ENCODE measurements around the gene BACE2.
"Not testable (repeated sequence)": the region's sequence is repeated elsewhere in the genome, so short reads cannot be mapped to it uniquely, and the experiment has no call there.

BACE2 gene

DNA sequence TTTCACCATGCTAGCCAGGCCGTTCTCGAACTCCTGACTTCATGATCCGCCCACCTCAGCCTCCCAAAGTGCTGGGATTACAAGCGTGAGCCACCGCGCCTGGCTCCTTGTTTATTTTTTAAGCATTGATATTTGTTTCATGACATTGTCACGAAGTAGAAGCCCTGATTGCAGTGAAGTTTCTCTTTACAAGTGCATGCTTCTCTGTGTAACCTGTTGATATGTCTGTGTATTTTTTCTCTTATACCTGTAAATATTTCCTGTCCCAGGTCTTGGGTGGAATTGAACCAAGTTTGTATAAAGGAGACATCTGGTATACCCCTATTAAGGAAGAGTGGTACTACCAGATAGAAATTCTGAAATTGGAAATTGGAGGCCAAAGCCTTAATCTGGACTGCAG, 75.1 kb downstream of the BACE2 start:
- DNase-seq, result no peak

DNA sequence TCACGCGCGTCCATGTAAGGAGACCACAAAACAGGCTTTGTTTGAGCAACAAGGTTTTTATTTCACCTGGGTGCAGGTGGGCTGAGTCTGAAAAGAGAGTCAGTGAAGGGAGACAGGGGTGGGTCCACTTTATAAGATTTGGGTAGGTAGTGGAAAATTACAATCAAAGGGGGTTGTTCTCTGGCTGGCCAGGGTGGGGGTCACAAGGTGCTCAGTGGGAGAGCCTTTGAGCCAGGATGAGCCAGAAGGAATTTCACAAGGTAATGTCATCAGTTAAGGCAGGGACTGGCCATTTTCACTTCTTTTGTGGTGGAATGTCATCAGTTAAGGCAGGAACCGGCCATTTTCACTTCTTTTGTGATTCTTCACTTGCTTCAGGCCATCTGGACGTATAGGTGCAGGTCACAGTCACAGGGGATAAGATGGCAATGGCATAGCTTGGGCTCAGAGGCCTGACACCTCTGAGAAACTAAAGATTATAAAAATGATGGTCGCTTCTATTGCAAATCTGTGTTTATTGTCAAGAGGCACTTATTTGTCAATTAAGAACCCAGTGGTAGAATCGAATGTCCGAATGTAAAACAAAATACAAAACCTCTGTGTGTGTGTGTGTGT, 76.4 kb downstream of the BACE2 start:
- DNase-seq, result not testable (repeated sequence)

DNA sequence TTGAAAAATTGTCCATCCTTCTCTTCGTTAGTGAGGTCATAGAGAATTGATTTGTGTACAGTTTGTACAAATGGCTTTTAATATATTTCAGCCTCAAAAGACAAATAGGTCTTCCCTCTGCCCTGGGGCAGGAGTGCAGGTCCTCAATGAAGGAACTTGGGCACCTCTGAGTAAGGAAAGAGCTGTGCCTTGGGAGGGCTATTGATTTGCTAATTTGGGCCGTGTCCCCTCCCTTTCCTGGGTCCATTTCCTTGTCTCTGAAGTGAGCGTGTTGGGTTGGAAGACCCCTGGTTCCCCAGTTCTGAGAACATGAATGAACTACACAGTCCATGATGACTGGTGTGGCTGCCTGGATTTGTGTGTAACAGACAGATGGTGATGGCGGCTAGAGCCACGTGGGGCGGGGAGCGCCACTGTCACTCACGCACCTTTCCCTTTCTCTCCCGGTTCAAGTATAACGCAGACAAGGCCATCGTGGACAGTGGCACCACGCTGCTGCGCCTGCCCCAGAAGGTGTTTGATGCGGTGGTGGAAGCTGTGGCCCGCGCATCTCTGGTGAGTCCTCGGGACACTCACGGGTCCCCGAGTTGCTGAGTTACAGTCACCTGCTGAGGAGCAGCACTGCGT, 77.7 kb downstream of the BACE2 start:
- DNase-seq, result no peak

DNA sequence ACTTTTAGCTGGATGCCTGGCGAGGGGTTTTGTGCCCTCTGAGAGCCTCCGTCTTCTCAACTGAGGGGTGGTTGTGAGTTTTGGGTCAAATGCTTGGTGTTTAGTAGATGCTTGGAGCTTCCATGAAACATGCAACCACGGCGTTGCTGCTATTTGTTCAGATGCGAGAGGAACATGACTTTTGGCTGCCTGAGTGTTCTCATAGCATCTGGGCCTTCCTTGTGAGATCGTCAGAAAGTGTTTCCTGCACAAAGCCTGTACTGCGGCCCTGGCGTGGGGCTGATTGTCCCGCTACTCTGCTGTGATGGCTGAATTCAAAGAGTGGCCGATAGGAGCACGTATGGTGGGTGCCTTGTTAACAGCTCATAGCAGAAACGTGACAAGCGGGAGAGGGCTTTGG, 78.8 kb downstream of the BACE2 start:
- DNase-seq, result no peak

DNA sequence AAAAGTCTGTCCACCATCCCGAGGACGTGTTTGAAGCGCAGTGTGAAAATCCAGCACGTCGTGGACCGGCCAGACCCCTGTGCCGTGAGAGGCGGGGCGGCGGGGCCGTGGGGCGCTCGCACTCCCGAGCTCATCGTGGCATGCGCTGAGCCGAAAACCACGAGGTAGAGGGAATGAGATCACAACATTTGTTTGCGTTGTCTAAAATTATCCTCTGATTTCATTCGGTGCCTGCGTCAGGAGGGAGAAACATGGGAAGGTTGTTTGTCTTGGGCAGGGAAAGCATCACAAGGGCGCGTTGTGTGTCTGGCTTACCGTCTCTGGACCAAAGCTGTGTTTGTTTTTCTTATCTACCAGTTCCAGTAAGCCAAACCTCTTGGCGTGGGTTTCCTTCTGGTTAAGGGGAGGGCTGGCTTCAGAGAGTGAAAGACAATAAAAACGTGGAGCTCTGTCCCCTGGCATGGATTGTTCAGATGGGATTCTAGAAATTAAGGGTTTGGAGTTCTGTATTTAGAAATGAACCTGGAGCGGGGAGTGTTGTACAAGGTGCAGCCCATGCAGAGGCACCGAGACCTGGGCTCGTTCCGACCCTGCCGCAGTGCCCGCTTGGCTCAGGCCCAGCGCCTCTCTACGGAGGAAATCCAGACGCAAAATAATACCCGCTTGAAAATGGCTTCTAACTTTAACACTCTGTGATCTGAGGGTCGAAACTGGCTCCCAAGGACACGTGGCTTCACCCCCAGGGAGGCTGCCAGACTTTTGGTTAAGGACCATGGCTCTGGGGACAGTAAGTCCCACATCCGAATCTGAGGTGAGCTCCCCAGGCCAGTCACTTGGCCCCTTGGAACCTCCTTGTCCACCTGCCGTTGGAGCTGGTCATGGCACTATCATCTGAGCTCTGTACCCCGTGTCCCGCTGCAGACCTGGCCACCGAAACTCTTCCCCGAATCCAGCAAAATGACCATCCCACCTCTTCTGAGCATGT, 79.9 kb downstream of the BACE2 start:
- DNase-seq, result no peak

DNA sequence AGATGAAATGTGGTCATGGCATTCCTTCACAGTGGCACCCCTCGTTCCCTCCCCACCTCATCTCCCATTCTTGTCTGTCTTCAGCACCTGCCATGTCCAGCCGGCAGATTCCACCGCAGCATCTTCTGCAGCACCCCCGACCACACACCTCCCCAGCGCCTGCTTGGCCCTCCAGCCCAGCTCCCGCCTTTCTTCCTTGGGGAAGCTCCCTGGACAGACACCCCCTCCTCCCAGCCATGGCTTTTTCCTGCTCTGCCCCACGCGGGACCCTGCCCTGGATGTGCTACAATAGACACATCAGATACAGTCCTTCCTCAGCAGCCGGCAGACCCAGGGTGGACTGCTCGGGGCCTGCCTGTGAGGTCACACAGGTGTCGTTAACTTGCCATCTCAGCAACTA, 81.5 kb downstream of the BACE2 start:
- no peak for DNase-seq

DNA sequence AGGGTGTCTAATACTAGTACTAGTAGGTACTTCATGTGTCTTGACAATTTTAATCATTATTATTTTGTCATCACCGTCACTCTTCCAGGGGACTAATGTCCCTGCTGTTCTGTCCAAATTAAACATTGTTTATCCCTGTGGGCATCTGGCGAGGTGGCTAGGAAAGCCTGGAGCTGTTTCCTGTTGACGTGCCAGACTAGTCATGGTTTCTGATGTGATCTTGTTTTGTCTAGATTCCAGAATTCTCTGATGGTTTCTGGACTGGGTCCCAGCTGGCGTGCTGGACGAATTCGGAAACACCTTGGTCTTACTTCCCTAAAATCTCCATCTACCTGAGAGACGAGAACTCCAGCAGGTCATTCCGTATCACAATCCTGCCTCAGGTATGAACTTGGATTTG, 82.6 kb downstream of the BACE2 start:
- no peak for DNase-seq

DNA sequence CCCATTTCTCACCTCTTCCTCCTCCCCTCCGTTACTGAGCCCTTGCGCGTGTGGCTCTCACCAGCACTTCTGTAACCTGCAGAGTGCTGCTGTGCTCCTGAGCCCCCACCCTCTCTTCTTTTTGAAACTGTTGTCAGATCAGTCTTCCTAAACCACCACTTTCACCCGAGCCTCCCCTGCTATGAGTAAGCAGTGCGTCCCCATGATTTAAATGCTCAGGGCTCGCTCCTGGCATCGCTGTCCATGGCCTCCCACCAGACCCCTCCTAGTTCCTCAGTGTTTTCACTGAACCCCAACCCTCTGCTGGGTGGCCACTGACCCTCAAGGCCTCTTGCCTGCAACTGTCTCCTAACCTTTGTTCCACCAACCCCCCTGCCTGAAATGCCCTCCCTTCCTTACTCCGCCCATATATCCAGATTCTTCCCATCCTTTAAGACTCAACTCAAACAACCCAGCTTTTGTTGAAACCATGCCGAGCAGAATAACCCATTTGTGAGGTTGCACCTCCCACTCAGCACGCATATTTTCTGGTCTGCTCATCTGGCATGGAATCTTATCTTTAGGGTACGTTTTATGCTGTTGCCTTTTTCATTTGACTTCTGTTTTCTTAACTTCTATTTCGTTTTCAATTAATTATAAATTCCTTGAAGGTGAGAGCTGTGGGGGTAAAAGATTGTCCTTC, 84.1 kb downstream of the BACE2 start:
- no peak for DNase-seq

DNA sequence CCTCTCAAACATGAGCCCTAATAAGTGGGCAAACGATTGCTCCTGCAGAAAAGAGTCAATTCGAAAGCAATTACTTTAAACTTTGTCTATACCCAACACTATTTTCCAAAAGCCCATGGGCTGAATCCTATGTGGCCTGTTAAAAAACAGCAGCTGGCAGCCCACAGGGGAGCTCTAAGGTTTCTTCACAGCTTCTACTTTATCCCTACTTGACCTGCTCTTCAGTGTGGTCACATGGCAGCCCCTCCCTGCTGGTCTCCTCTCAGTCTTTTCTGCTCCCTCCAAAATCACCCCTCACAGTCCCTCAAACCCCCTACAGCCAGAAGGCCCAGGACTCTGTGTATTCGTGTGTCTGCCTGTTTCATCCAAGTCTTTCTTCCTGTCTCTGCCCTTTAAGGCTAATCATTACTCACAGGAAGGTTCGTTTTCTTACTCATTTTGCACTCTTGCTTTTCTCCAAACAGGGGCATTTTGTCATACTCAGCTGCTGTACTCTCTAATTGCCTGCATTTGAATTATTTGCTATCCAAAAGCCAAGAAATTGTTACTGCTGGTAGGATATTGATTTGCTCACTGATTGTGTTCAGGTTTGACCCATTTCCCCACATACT, 86.2 kb downstream of the BACE2 start:
- peak; percentile 2 for DNase-seq

DNA sequence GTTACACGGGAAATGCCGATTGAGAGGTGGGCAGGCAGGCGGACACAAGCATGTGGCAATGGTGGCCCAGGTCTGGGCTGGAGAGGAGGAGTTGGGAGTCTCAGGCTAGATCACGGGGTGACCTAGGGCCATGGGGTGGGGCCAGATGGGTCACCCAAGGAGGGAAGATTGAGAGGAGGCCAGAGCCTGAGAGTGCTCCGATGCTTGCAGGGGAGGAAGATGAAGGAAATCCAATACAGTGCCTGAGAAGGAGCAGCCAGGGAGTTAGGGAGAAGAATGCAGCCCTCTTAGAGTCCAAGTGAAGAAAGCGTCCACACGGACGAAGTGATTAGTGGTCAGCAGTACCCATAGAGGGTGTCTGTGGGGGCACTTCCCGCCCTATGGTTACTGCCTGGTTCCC, 87.2 kb downstream of the BACE2 start:
- DNase-seq, result no peak

DNA sequence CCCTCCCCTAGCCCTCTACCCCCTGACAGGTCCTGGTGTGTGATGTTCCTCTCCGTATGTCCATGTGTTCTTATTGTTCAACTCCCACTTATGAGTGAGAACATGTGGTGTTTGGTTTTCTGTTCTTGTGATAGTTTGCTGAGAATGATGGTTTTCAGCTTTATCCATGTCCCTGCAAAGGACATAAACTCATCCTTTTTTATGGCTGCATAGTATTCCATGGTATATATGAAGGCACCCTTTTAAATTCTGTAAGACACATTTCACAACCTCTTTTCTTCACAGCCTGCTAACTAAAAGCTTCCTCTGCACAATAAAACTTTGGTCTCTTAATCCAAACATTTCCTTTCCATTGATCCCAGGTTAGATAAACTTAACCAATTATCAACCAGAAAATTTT, 88.3 kb downstream of the BACE2 start:
- not testable (repeated sequence) for DNase-seq

DNA sequence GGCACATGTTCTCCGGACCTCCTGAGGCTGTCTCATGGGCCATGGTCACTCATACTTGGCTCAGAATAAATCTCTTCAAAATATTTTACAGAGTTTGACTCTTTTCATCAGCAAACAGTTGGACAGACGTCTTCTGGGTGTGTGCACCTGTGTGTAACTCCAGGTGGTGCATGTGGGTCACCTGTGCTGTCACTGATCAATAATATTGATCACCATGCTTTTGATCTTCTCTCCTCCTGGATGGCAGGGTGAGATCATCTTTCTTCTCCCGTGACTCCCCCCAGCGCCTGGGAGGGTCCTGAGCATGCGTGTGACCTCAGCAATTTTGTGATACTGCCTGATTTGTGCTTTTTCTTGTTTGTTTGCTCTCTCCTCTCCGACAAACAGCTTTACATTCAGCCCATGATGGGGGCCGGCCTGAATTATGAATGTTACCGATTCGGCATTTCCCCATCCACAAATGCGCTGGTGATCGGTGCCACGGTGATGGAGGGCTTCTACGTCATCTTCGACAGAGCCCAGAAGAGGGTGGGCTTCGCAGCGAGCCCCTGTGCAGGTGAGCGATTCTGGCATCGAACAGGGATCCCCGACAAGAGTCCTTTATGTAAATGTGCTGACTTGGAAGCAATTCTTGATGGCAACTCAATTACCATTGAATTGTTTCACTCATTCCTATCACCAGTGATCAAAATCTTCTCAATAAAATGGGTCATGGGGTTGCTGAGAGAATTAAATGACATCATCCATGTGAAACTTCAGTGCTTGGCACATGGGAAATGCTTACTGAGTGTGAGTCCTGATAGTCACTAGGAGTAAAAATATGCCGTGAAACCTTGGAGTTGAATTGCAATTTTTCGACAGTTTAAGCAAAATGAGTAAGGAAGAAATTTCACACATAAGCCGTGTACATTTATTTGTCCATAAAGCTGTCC, 89.1 kb downstream of the BACE2 start:
- DNase-seq, result no peak

DNA sequence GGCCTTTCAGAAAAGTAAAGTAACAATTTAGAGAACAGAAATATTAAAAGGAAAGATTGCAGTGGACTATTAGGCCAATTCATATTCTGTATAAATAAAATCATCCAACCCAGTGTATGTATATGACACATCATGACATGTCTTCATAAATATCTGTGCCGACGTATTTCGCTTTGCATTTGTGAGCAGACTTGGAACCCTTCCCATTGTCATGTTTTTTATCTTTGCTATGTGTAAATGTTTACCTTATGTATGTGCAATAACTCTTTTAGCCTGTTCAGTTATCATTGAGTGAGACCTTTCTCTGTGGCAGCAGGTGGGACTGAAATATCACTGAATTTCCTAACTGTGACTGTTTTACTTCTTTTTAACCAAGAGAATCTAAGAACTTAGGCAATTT, 90.7 kb downstream of the BACE2 start:
- DNase-seq, result no peak

DNA sequence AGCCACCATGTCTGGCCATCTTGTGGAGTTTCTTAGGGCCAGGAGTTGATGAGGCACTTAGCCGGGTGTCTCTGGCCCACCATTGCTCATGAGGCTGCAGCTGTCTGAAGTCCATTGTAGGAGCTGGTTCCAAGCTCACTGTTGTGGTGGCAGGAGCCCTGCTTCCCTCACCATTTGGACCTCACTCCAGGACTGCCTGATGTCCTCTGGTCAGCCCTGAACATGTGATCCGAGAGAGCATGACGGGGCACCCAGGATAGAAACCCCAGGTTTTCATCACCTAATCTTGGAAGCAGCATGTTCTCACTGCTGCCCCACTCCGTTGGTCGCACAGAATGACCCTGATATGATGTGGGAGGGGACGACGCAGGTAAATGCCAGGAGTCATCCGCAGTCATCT, 92.5 kb downstream of the BACE2 start:
- DNase-seq, result no peak

DNA sequence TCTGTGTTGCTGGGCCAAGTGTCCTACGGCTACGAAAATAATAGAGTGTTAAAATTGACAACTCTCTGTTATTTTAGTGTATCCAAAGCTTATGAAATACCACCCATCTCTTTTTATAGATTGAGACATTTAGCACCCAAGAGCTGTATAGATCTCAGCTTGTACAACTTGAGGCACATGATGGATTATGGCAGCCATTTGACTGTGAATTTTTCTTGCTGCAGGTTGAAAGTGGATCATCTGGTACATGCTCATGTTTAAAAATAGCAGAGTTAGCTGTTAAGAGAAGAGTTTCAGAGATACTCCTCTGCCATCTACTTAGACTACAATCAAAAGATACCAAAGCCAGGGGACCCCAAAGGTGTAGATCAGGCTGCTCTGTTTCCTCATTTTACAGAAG, 99.4 kb downstream of the BACE2 start:
- no peak for DNase-seq

DNA sequence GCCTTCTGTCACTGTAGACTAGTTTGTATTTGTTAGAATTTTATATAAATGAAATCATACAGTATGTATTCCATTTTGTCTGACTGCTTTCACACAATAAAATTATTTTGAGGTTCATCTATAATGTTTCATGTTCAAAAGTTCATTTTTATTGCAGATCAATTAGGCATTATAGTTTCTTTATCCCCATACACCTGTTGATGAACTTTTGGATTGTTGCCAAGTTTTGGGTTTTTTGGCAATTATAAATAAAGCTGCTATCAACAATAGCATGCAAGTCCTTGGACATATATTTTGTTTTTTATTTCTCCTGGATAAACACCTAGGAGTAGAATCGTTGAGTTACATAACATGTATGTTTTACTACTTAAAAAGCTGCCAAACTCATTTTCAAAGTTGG, 101.6 kb downstream of the BACE2 start:
- no peak for DNase-seq

DNA sequence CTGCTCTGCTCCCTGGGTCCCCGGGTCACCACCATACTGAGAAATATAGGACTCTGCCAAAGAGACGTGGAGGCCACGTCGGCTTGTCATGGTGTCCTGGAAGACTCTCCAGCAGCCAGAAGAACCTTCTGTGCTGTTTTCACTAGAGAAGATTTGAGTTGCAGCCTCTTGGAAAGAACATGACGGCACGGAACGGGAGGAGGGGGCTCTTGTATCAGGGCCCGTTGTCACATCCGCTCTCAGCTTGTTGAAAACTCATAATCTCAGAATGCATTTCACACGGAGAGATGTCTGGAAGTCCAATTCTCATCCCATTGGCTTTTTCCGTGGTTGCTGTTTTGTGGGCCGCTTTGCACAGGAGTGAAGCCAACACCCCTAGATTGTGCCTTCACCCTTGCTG, 109.2 kb downstream of the BACE2 start:
- no peak for DNase-seq

DNA sequence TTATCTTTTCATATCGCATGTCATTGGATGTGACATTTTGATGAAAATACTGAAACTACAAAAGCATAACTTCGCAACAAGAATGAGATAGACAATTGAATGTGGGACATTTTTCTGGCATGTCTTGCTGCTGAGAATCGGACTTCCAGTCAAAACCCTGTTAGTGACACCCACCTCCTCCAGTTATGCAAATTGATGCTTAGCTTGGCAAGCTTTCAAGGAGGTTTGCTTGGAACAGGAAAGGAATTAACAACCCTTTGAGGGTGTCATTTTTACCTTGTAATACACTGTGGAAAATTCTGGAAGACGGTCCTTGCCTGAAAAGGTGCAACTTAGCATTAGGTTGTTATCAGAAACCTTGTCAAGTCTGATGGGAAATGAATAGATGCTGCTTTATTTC, 109.9 kb downstream of the BACE2 start:
- no peak for DNase-seq

DNA sequence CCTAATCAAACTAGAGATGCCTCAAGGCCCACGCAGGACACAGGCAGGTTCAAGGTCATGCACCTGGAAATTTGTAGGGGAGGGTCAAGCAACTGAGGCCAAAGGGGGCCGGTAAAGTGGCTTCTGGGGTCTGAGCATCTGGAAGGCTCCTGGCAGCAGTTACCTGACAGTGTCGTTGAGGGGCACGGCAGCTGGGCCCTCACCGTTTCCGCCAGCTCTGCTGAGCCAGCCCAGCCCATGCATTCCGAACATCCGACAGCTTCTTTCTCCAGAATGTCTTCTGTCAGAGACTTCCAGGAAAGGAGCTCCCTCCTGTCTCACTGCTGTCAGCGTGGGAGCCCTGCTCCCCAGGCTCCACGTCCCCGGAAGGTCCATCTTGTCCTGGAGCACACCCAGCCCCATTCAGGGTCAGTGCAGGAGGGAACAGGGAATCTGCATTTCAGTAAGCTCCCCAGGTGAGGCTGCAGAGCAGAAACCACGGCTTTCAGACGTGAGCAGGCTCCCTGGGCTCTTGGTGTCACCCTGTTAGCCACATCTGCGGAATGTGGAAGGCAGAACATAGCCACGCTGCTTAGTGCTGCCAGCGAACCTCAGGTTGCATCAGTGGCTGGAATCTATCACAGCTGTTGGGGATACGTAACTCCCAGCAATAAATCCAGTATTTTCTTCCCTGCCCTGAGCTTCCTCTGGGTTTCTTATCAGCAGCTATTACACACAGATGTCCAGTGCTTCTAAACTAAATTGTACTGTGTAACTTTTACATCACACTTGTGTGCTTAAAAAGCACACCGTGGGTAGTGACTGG, 112.4 kb downstream of the BACE2 start:
- no peak for DNase-seq

DNA sequence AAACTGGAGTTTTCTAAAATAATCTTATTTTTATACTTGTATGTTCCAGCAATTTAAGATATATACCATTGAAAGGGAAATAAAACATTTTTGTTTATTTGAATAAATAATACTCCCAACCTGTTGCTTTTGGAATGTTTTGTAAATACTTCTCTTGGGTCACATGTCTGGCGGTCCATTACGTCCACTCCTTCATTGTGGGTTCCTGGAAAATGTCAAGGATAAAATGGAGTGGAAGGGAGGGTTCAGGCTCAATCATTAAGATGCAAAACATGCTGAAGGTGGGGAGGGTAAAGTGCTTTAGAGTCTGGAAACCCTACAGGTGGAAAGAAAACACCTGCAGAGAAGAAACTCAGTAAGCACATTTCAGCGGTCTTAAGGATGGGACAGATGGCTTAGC, 114.5 kb downstream of the BACE2 start:
- DNase-seq, result no peak

Measured in activated CD4-positive, alpha-beta T cell treated with anti-CD3 and anti-CD28 coated beads, Interleukin-2, Interleukin-6, amounts not matched to agents 100 ng/mL and 50 ng/mL, durations not matched to agents 16 hours and 8 hours (primary cell).